Measurements from ENCODE around the gene AUH. TPM values are rescaled to one million over a fixed set of nuclear protein-coding genes. Genes with fewer than 3 reads are reported as not detected.

Gene AUH
- total and polyA plus RNA-seq, 7 donors, result 9.9 to 20.6 (median 14.1) TPM

GRCh38 chr9:91214086-91214485 lies 147.6 kb downstream of the AUH start:
- DNase-seq (no peak), ATAC-seq (no peak)
- Histone ChIP-seq H3K27ac (no peak overlapping the region), H3K4me3 (no peak overlapping the region), H3K4me1 (peaks cover 4% of the 10 kb centered on the region), H3K36me3 (ENCODE audit: insufficient read depth in 1 of 2, low read depth in 1 of 2) (peaks cover 0 to 14% of the 10 kb centered on the region in 2 donors), H3K9me3 (no peaks in the 10 kb centered on the region), H3K27me3 (ENCODE audit: insufficient read depth in 3 of 3, low read length in 2 of 3) (no peaks in the 10 kb centered on the region)
- intact Hi-C loops (cut with DNase I), result no loop called here
- TF ChIP-seq, protein P1, sequence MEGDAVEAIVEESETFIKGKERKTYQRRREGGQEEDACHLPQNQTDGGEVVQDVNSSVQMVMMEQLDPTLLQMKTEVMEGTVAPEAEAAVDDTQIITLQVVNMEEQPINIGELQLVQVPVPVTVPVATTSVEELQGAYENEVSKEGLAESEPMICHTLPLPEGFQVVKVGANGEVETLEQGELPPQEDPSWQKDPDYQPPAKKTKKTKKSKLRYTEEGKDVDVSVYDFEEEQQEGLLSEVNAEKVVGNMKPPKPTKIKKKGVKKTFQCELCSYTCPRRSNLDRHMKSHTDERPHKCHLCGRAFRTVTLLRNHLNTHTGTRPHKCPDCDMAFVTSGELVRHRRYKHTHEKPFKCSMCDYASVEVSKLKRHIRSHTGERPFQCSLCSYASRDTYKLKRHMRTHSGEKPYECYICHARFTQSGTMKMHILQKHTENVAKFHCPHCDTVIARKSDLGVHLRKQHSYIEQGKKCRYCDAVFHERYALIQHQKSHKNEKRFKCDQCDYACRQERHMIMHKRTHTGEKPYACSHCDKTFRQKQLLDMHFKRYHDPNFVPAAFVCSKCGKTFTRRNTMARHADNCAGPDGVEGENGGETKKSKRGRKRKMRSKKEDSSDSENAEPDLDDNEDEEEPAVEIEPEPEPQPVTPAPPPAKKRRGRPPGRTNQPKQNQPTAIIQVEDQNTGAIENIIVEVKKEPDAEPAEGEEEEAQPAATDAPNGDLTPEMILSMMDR (IDR thresholded peaks at IDR 0.05), result no peak
- WGBS, 3 donors, result 86 to 90% (median 88%) methylated on average over 4 of the region's 4 CpGs

- intact Hi-C loops (cut with DNase I), result no loop called here
- 91 to 95% (median 92%) methylated on average over 10 of the region's 10 CpGs for WGBS, 3 donors
- no peak for ATAC-seq
Observed at GRCh38 chr9:91212596-91213243, 149.0 kb downstream of the AUH start.

DNA sequence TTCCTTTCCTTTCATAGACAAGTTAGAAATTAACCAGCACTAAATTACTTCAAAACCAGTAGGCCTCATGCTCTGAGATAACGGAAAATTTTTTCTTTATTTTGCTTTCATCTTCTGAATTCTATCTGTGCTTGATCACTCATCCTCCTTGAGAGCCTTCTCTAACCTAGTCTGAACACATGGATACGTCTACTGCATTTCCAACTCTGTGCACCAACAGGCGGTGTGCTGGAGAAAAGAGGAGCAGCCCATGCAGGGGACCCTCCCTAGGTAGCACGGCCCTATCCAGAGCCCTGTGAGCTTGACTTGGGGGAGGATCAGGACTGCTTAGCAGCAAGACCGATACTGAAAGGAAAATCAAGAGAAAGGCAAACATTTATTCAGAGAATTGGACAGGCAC lies 149.8 kb downstream of the AUH start:
- TF ChIP-seq, protein P1 (IDR thresholded peaks at IDR 0.05), result no peak
- no peak overlapping the region for H3K27ac ChIP-seq
- peaks cover 0 to 9% of the 10 kb centered on the region in 2 donors for H3K36me3 ChIP-seq (ENCODE audit: insufficient read depth in 1 of 2, low read depth in 1 of 2)
- ATAC-seq (no peak), DNase-seq (no peak)
- H3K9me3 ChIP-seq, result no peaks in the 10 kb centered on the region
- no peak overlapping the region for H3K4me3 ChIP-seq
- no peaks in the 10 kb centered on the region for H3K27me3 ChIP-seq (ENCODE audit: insufficient read depth in 3 of 3, low read length in 2 of 3)
- peaks cover 18% of the 10 kb centered on the region for H3K4me1 ChIP-seq
- intact Hi-C loops (cut with DNase I), result no loop called here
- WGBS, 3 donors, result 90 to 95% (median 91%) methylated on average over 5 of the region's 5 CpGs

More at GRCh38 chr9:91212596-91213243, 149.0 kb downstream of the AUH start:
- TF ChIP-seq, protein P1 (IDR thresholded peaks at IDR 0.05), result no peak
- no peak overlapping the region for H3K27ac ChIP-seq
- no peaks in the 10 kb centered on the region for H3K9me3 ChIP-seq
- peaks cover 0 to 9% of the 10 kb centered on the region in 2 donors for H3K36me3 ChIP-seq (ENCODE audit: insufficient read depth in 1 of 2, low read depth in 1 of 2)
- H3K4me3 ChIP-seq, result no peak overlapping the region
- H3K27me3 ChIP-seq (ENCODE audit: insufficient read depth in 3 of 3, low read length in 2 of 3), result no peaks in the 10 kb centered on the region
- no peak for DNase-seq
- peaks cover 12% of the 10 kb centered on the region for H3K4me1 ChIP-seq

GRCh38 chr9:91211414-91211813 lies 150.3 kb downstream of the AUH start:
- no peak overlapping the region for H3K4me3 ChIP-seq
- intact Hi-C loops (cut with DNase I), result no loop called here
- H3K9me3 ChIP-seq, result no peaks in the 10 kb centered on the region
- peaks cover 18% of the 10 kb centered on the region for H3K4me1 ChIP-seq
- H3K36me3 ChIP-seq (ENCODE audit: insufficient read depth in 1 of 2, low read depth in 1 of 2), result peaks cover 0 to 9% of the 10 kb centered on the region in 2 donors
- 89 to 92% (median 90%) methylated on average over 7 of the region's 7 CpGs for WGBS, 3 donors
- H3K27ac ChIP-seq, result no peak overlapping the region
- ATAC-seq, result no peak
- TF ChIP-seq, protein P1 (IDR thresholded peaks at IDR 0.05), result no peak
- no peaks in the 10 kb centered on the region for H3K27me3 ChIP-seq (ENCODE audit: insufficient read depth in 3 of 3, low read length in 2 of 3)
- no peak for DNase-seq

- intact Hi-C loops (cut with DNase I), result no loop called here
- ATAC-seq (no peak), DNase-seq (no peak)
- 89 to 90% (median 90%) methylated on average over 6 of the region's 6 CpGs for WGBS, 3 donors
- Histone ChIP-seq H3K36me3 (ENCODE audit: insufficient read depth in 1 of 2, low read depth in 1 of 2) (peaks cover 0 to 9% of the 10 kb centered on the region in 2 donors), H3K27ac (no peak overlapping the region), H3K9me3 (no peaks in the 10 kb centered on the region), H3K27me3 (ENCODE audit: insufficient read depth in 3 of 3, low read length in 2 of 3) (no peaks in the 10 kb centered on the region), H3K4me3 (no peak overlapping the region), H3K4me1 (peaks cover 18% of the 10 kb centered on the region)
- TF ChIP-seq, protein P1 (IDR thresholded peaks at IDR 0.05), result no peak
Observed at GRCh38 chr9:91210318-91210717, 151.4 kb downstream of the AUH start.

Measured in psoas muscle (tissue), 8 donors.